Activated naive CD8-positive, alpha-beta T cell treated with anti-CD3 and anti-CD28 coated beads, Interleukin-2, amount 10 ng/mL, durations not matched to agents 7 days and 5 days (primary cell): ENCODE measurements around the gene CCDC187. TPM values are rescaled to one million over a fixed set of nuclear protein-coding genes. Genes with fewer than 3 reads are reported as not detected.
"Not testable (repeated sequence)": the region's sequence is repeated elsewhere in the genome, so short reads cannot be mapped to it uniquely, and the experiment has no call there.

Experiments used
- ATAC-seq: fragments of 150-1000 bp; cut with Tn5 transposase; one replicate; pipeline ENCODE4 v1.10.0; 2021; ENCODE audit warnings: low read depth, moderate library complexity
- POLR2A ChIA-PET: fragments of 350-600 bp; sonication (Branson Sonifier 250); formaldehyde crosslinking; loops from one replicate; lab custom pipeline; 2021; ENCODE audit warnings: antibody characterized with exemption; lab: Charles Lee
- DNase-seq: peaks from one replicate; pipeline ENCODE4 v3.0.0; 2021
- H3K27ac Mint-ChIP-seq: one replicate; pipeline ENCODE4 v1.8.0; 2022; ENCODE audit warnings: mild to moderate bottlenecking, mixed read lengths
- H3K27me3 Mint-ChIP-seq: one replicate; pipeline ENCODE4 v1.8.0; 2022; ENCODE audit warnings: mild to moderate bottlenecking, moderate library complexity, mixed read lengths
- H3K36me3 Mint-ChIP-seq: one replicate; pipeline ENCODE4 v1.8.0; 2021; ENCODE audit warnings: mild to moderate bottlenecking, mixed read lengths
- H3K4me1 Mint-ChIP-seq: one replicate; pipeline ENCODE4 v1.8.0; 2021; ENCODE audit warnings: mixed read lengths
- H3K4me3 Mint-ChIP-seq: one replicate; pipeline ENCODE4 v1.8.0; 2022; ENCODE audit warnings: mild to moderate bottlenecking, moderate library complexity, mixed read lengths
- H3K9me3 Mint-ChIP-seq: one replicate; pipeline ENCODE4 v1.8.0; 2021; ENCODE audit warnings: mixed read lengths
- total RNA-seq, 2 experiments: library from RNA; stranded (reverse); gene quantifications; one replicate each; pipeline ENCODE4 v1.2.3, GENCODE V29; 2021

Gene CCDC187
- total RNA-seq = not detected

- H3K4me3 Mint-ChIP-seq = no peak within 1 kb of the TSS
- no peak within 1 kb of the TSS for H3K27ac Mint-ChIP-seq
- no peak for DNase-seq
- peaks cover 4% of the 10 kb centered on the region for H3K4me1 Mint-ChIP-seq
- no peaks in the 10 kb centered on the region for H3K9me3 Mint-ChIP-seq
- no peaks in the 10 kb centered on the region for H3K27me3 Mint-ChIP-seq
- H3K36me3 Mint-ChIP-seq = no peaks in the 10 kb centered on the region
- POLR2A ChIA-PET = no interaction called here
- no peak for ATAC-seq
Measured at GRCh38 chr9:136303825-136304416, at the start of gene CCDC187. TSS of gene CCDC187 (minus strand) at chr9:136304094. CDS start at chr9:136303830, 264 bp downstream.

- POLR2A ChIA-PET = no interaction called here
- no peak for DNase-seq
- Mint-ChIP-seq H3K27me3 (no peaks in the 10 kb centered on the region), H3K9me3 (no peaks in the 10 kb centered on the region), H3K4me3 (no peak overlapping the region), H3K27ac (no peak overlapping the region), H3K4me1 (no peaks in the 10 kb centered on the region), H3K36me3 (no peaks in the 10 kb centered on the region)
- no peak for ATAC-seq
Measured at GRCh38 chr9:136353088-136353487, 49.2 kb upstream of the CCDC187 start.

- Mint-ChIP-seq H3K27ac (no peak overlapping the region), H3K27me3 (no peaks in the 10 kb centered on the region), H3K36me3 (no peaks in the 10 kb centered on the region), H3K4me1 (no peaks in the 10 kb centered on the region), H3K9me3 (no peaks in the 10 kb centered on the region), H3K4me3 (no peak overlapping the region)
- ATAC-seq = no peak
- POLR2A ChIA-PET = no interaction called here
- DNase-seq = no peak
Measured at GRCh38 chr9:136352682-136353081, 48.8 kb upstream of the CCDC187 start.

- H3K27me3 Mint-ChIP-seq, H3K27ac Mint-ChIP-seq, H3K36me3 Mint-ChIP-seq, POLR2A ChIA-PET, H3K4me3 Mint-ChIP-seq, ATAC-seq, H3K9me3 Mint-ChIP-seq, H3K4me1 Mint-ChIP-seq, DNase-seq: not testable (repeated sequence)
Measured at GRCh38 chr9:136351868-136352267, 48.0 kb upstream of the CCDC187 start.

GRCh38 chr9:136351252-136351800 is 47.4 kb upstream of the CCDC187 start:
- POLR2A ChIA-PET = no interaction called here
- Mint-ChIP-seq H3K27me3 (no peaks in the 10 kb centered on the region), H3K27ac (no peak overlapping the region), H3K9me3 (no peaks in the 10 kb centered on the region), H3K36me3 (no peaks in the 10 kb centered on the region), H3K4me1 (no peaks in the 10 kb centered on the region), H3K4me3 (no peak overlapping the region)
- DNase-seq (no peak), ATAC-seq (no peak)

GRCh38 chr9:136349546-136349945 is 45.7 kb upstream of the CCDC187 start:
- Mint-ChIP-seq H3K9me3 (no peaks in the 10 kb centered on the region), H3K27ac (no peak overlapping the region), H3K4me3 (no peak overlapping the region), H3K27me3 (no peaks in the 10 kb centered on the region), H3K4me1 (no peaks in the 10 kb centered on the region), H3K36me3 (no peaks in the 10 kb centered on the region)
- ATAC-seq (no peak), DNase-seq (no peak)
- POLR2A ChIA-PET = no interaction called here

GRCh38 chr9:136348691-136349090 is 44.8 kb upstream of the CCDC187 start:
- no peak for DNase-seq
- POLR2A ChIA-PET = no interaction called here
- Mint-ChIP-seq H3K27ac (no peak overlapping the region), H3K36me3 (no peaks in the 10 kb centered on the region), H3K9me3 (no peaks in the 10 kb centered on the region), H3K4me3 (no peak overlapping the region), H3K27me3 (no peaks in the 10 kb centered on the region), H3K4me1 (no peaks in the 10 kb centered on the region)
- ATAC-seq = no peak

GRCh38 chr9:136347472-136348256 is 43.8 kb upstream of the CCDC187 start:
- no peak for DNase-seq
- Mint-ChIP-seq H3K9me3 (no peaks in the 10 kb centered on the region), H3K27ac (no peak overlapping the region), H3K36me3 (no peaks in the 10 kb centered on the region), H3K4me3 (no peak overlapping the region), H3K4me1 (no peaks in the 10 kb centered on the region), H3K27me3 (no peaks in the 10 kb centered on the region)
- POLR2A ChIA-PET = no interaction called here
- no peak for ATAC-seq

GRCh38 chr9:136346927-136347465 is 43.1 kb upstream of the CCDC187 start:
- H3K27ac Mint-ChIP-seq = no peak overlapping the region
- POLR2A ChIA-PET = no interaction called here
- H3K36me3 Mint-ChIP-seq = no peaks in the 10 kb centered on the region
- ATAC-seq (no peak), DNase-seq (no peak)
- H3K9me3 Mint-ChIP-seq = no peaks in the 10 kb centered on the region
- no peaks in the 10 kb centered on the region for H3K27me3 Mint-ChIP-seq
- H3K4me3 Mint-ChIP-seq = no peak overlapping the region
- H3K4me1 Mint-ChIP-seq = no peaks in the 10 kb centered on the region

- POLR2A ChIA-PET = no interaction called here
- no peak overlapping the region for H3K4me3 Mint-ChIP-seq
- no peaks in the 10 kb centered on the region for H3K4me1 Mint-ChIP-seq
- no peak for ATAC-seq
- no peaks in the 10 kb centered on the region for H3K27me3 Mint-ChIP-seq
- no peaks in the 10 kb centered on the region for H3K9me3 Mint-ChIP-seq
- no peak for DNase-seq
- no peak overlapping the region for H3K27ac Mint-ChIP-seq
- no peaks in the 10 kb centered on the region for H3K36me3 Mint-ChIP-seq
Measured at GRCh38 chr9:136346157-136346481, 42.2 kb upstream of the CCDC187 start.

GRCh38 chr9:136345281-136346156 is 41.6 kb upstream of the CCDC187 start:
- POLR2A ChIA-PET = interaction anchor here (0.6 kb wide), 1 partner anchor 20 kb away, joined by 3 read pairs; no protein-coding TSS in a partner anchor
- ATAC-seq = no peak
- no peaks in the 10 kb centered on the region for H3K4me1 Mint-ChIP-seq

GRCh38 chr9:136344544-136345280 is 40.8 kb upstream of the CCDC187 start:
- Mint-ChIP-seq H3K9me3 (no peaks in the 10 kb centered on the region), H3K4me1 (no peaks in the 10 kb centered on the region), H3K4me3 (no peak overlapping the region), H3K36me3 (no peaks in the 10 kb centered on the region), H3K27me3 (no peaks in the 10 kb centered on the region), H3K27ac (no peak overlapping the region)
- DNase-seq = no peak
- POLR2A ChIA-PET = interaction anchor here (0.6 kb wide), 1 partner anchor 20 kb away, joined by 3 read pairs; no protein-coding TSS in a partner anchor
- ATAC-seq = no peak

More at GRCh38 chr9:136345281-136346156, 41.6 kb upstream of the CCDC187 start:
- Mint-ChIP-seq H3K27ac (no peak overlapping the region), H3K4me3 (no peak overlapping the region), H3K9me3 (no peaks in the 10 kb centered on the region), H3K36me3 (no peaks in the 10 kb centered on the region), H3K27me3 (no peaks in the 10 kb centered on the region)
- no peak for DNase-seq
